IPS DF 4.7 (cell line): Measurements from ENCODE around the gene KRTAP4-4.
"Not testable (repeated sequence)": the region's sequence is repeated elsewhere in the genome, so short reads cannot be mapped to it uniquely, and the experiment has no call there.

ENCODE experiments used
- DNase-seq: peaks from one replicate; pipeline ENCODE4 v3.0.0-alpha.2; 2013; ENCODE audit warnings: low spot score; ENCODE audit errors: extremely low read depth

Gene KRTAP4-4

DNA sequence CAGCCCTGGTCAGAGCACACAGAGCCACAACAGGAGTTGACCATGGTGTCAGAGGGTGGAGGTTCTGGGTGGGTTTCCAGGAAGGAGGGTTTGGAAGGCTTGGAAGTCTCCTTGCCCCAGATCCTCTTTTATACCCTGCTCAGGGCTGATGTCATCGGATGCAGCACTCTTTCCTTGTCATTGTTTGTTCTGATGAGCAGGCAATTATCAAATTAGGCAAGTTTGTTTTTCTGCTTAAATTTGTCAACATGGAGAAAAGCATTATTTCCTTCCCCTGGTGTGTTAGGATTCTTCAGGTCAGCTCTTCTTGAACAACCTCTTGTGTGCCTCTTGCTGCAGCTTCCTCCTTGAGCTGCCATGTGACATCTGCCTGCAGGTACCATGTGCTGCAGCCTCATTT, at the start of gene KRTAP4-4:
KRTAP4-4 (minus strand) TSS at position 101 of the 400 bp plus-strand sequence; CDS start at position 44, 57 bp downstream.
- no peak for DNase-seq

DNA sequence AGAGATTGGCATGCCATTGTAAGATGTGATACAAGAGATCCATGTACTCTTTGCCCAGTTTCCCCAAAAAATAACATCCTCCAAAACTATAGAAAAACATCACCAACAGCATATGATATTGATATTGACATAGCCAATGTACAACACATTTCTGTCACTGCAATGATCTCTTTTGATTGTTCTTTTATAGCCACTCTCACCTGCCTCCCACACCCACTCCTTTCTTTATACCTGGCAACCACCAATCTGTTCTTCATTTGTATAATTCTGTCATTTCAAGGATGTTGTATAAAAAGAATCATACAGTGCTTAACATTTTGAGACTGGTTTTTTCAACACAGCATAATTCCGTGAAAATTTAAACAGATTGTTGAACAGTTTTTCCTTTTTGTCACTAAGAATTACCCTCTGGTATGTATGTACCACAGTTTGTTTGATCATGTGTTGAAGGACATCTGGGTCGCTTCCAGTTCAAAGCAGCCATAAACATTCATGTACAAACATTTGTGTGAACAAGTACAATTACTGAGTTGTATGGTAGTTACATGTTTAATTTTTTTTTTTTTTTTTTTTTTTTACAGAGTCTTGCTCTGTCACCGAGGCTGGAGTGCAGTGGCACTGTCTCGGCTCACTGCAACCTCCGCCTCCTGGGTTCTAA, 39.0 kb upstream of the KRTAP4-4 start:
- no peak for DNase-seq

DNA sequence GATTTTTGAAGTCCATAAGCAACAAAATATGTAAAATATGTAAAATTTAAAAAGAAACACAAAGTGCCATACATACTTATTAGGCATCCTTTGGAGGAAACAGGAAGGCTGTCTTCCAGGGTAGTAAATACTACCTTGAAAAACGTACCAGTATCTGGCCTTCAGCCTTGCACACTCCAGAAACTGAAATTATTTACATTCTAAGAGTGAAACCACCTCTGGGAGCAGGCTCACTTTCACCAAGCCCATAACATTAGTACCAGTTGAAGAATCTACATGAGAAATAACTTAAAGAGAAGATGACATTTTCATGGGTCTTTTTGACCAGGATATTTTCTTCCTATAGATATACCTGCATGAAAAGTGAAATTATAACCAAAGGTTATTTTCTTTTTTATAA, 35.5 kb upstream of the KRTAP4-4 start:
- no peak for DNase-seq

GRCh38 chr17:41190328-41190727, 29.8 kb upstream of the KRTAP4-4 start:
- no peak for DNase-seq

DNA sequence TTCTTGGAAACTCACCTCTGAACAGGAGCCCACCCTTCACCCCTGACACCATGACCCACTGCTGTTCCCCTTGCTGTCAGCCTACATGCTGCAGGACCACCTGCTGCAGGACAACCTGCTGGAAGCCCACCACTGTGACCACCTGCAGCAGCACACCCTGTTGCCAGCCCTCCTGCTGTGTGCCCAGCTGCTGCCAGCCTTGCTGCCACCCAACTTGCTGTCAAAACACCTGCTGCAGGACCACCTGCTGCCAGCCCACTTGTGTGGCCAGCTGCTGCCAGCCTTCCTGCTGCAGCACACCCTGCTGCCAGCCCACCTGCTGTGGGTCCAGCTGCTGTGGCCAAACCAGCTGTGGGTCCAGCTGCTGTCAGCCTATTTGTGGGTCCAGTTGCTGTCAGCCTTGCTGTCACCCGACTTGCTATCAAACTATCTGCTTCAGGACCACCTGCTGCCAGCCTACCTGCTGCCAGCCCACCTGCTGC, 29.3 kb upstream of the KRTAP4-4 start, which contains the start of gene KRTAP9-1:
KRTAP9-1 (plus strand) TSS at position 51 of the 482 bp plus-strand sequence; CDS start at position 51, 0 bp downstream.
- not testable (repeated sequence) for DNase-seq

DNA sequence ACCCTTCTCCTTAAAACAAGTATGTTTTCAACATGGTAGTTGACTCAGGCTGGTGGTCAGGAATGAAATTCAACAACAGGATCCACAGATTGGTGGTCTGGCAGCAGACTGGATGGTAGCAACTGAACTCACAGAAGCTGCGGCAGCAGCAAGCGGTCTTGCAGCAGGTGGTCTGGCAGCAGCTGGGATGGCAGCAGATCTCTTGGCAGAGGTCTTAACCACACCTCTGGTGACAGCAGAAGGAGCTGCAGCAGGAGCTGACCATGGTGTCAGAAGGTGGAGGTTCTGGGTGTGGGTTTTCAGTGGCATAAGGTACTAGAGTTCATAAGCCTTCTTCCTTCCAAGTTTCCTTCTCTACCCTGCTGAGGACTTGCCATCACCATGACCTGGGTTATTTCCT, 26.3 kb upstream of the KRTAP4-4 start:
- no peak for DNase-seq

DNA sequence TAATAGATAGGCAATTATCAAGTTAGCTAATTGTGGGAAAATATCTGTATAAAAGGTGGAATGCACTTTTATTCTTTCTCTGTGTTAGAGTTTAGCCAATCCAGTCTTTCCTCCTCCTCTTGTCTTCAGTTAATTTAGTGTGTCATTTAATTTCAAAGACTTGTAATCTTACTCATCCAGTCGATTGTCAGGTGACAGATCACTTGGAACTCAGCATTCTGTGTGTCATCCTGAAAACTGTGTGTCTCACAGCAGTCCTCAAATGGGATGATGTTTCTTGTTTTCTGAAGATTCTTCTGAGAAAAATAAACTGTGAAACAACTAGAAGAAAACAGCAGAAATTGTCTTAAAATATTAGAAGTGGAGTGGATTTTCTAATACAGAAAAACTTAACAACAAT, 24.5 kb upstream of the KRTAP4-4 start:
- no peak for DNase-seq

DNA sequence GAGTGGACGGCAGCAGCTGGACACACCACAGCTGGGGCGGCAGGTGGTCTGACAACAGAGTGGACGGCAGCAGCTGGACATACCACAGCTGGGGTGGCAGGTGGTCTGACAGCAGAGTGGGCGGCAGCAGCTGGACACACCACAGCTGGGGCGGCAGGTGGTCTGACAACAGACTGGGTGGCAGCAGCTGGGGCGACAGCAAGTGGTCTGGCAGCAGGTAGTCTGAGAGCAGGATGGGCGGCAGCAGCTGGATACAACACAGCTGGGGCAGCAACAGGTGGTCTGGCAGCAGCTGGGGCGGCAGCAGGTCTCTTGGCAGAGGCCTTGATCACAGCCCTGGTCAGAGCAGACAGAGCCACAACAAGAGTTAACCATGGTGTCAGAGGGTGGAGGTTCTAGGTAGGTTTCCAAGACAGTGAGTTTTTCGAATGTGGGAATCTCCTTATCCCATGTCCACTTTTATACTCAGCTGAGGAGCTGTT, 24.0 kb upstream of the KRTAP4-4 start, which contains the start of gene KRTAP4-1:
KRTAP4-1 (minus strand) TSS at position 432 of the 482 bp plus-strand sequence; CDS start at position 375, 57 bp downstream.
- no peak for DNase-seq

DNA sequence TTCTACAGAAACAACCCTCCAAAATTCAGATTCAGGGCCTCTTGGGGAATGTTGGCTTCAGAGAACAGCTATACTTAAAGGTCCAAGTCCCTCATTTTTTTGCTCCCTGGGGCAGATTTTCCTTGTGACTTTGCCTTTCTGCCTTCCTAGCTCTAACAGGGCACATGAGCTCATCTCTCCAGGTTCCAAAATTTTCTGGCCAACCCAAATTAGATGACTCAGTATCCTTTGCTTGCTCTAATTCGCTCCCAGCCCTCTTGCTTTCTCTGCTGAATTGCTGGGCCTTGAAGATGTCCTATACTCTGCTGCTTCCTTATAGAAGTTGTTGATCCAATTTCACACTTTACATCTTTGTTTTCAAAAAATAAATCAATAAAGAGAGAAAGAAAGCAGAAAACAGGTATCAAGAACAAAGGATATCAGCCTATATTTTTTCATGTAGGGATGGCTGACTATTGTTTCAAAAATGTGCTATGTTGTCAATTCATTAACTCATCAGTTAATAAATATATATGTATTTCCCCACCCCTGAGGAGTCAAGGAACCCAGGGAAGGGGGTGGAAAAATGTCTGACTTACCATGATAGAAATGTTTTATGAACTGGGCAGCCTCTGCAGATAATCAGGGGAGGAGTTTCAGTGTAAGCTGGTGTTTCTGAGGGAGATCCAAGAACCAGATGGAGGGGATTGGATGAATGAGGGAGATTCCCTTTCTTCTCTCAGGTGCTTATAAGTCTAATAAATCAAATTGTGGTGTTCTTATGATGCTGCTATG, 18.5 kb upstream of the KRTAP4-4 start:
- DNase-seq: no peak

- no peak for DNase-seq
Measured at GRCh38 chr17:41178341-41178740, 17.8 kb upstream of the KRTAP4-4 start.

DNA sequence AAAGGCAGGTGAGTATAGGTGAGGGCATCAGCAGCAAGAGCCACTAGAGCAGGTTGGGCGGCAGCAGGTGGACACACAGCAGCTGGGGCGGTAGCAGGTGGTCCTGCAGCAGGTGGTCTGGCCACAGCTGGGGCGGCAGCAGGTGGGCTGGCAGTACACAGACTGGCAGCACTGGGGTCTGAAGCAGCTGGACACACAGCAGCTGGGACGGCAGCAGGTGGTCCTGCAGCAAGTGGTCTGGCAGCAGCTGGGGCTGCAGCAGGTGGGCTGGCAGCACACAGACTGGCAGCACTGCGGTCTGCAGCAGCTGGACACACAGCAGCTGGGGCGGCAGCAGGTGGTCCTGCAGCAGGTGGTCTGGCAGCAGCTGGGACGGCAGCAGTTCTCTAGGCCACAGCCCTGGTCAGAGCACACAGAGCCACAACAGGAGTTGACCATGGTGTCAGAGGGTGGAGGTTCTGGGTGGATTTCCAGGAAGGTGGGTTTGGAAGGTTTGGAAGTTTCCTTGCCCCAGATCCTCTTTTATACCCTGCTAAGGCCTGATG, 17.3 kb upstream of the KRTAP4-4 start, which contains the start of gene KRTAP4-2:
KRTAP4-2 (minus strand) TSS at position 495 of the 545 bp plus-strand sequence; CDS start at position 438, 57 bp downstream.
- DNase-seq: no peak

DNA sequence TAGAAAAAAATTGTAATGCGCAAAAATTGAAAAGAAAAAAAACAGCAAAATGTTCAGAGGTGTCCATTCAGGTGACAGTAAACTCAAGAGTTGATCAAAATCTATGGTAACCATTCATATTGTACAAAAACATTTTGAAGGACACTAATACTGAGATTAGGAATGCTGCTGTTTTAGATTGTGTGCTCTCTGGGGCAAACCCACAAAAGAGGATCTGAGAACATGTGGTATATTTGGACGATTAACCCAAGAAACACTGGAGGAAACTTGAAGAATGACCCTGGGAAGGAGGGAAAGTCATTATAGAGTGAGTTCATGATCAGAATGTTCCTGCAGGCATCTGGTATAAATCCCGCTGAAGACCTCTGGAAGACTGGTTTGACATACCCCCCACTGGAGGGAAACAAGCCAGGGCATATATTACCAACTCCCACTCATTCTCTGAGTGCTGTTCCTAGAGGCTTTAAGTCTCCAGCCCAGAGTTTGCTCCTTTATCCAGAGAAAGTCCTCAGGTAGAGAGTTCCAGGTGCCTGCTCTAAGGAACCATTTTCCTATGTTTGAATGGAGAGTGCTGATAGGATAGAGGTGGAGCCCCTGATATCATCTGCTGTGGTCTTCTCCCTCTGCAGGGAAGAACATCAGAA, 16.3 kb upstream of the KRTAP4-4 start:
- DNase-seq: no peak

GRCh38 chr17:41171886-41172285, 11.3 kb upstream of the KRTAP4-4 start:
- DNase-seq: no peak

DNA sequence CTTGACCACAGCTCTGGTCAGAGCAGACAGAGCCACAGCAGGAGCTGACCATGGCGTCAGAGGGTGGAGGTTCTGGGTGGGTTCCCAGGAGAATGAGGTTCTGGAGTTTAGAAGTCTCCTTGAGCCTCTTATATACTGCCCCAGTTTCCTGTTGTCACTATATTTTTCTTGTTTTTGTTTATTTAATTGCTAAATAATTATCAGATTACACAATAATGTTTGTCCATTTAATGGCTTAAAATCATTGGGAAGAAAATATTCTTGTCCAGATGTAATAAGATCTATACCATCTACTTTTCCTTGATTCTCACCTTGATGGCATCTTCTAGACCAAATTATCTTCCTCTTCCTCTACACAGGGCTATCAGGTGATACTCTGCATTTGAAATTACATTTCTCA, 7.6 kb upstream of the KRTAP4-4 start, which contains the start of gene KRTAP4-3:
KRTAP4-3 (minus strand) TSS at position 101 of the 400 bp plus-strand sequence; CDS start at position 52, 49 bp downstream.
- DNase-seq: no peak

DNA sequence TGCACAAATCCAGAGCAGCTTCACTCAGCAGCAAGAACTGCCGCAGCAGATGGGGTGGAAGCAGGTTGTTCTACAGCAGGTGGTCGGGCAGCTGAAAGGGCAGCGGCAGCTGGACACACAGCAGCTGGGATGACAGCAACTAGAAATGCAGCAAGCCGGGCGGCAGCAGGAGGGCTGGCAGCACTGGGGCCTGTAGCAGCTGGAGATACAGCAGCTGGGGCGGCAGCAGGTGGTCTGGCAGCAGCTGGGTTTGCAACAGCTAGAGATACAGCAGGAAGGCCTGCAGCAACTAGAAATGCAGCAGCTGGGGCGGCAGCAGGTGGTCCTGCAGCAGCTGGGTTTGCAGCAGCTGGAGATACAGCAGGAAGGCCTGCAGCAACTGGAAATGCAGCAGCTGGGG, 7.0 kb upstream of the KRTAP4-4 start:
- no peak for DNase-seq

DNA sequence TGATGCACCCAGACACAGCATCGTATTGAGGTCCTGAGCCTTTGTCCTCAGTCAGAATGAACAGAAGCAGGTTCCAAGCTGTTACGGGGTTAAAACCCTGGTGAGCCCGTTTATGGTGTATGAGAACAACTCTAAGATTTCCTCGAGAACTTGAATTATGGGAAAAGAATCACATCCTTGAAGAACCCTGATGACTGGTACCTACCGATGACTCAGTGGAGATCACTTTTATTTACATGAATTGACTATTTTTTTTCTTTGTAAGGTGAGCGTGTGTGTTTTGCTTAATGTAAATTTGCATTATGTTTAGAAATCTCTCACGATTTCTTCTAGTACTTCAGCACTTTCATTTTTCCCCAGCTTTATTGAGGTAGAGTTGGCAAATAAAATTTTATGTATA, 3.3 kb upstream of the KRTAP4-4 start:
- no peak for DNase-seq

- DNase-seq: not testable (repeated sequence)
Measured at GRCh38 chr17:41160190-41160589, 358 bp downstream of the KRTAP4-4 start.

GRCh38 chr17:41153856-41154255, 6.7 kb downstream of the KRTAP4-4 start:
- DNase-seq: no peak

DNA sequence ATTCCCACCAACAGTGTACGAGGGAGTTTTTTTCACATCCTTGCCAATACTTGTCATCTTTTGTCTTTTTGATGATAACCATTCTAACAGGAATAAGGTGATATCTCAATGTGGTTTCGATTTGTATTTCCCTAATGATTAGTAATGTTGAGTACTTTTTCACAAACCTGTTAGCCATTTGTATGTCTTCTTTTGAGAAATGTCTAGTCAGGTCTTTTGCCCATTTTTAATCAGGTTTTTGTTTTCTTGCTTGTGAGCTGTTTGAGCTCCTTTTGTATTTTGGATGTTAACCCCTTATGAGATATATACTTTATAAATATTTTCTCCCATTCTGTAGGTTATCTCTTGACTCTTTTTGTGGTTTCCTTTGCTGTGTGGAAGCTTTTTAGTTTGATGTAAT, 9.0 kb downstream of the KRTAP4-4 start:
- DNase-seq: no peak

DNA sequence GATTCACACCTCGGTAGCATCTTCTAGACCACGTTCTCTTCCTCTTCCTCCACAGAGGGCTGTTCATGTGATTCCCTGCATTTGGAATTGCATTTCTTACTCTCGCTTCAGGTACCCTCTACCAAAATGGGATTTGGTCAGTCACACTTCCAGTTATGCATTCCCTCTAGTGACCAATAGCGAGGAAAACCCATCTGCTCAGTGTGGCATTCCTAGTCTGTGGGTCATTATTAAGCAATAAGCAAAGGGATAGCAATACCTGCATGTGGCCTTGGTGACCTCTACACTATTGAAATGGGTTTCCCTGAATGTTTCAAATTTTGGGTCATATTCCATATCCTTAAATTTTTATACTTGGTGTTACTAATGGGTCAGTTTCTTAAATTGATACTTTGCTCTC, 10.5 kb downstream of the KRTAP4-4 start:
- DNase-seq: no peak

GRCh38 chr17:41149652-41149985, 10.9 kb downstream of the KRTAP4-4 start, which contains the start of gene KRTAP4-5:
KRTAP4-5 (minus strand) TSS chr17:41149825; CDS start chr17:41149767, 58 bp downstream.
- DNase-seq: no peak
